HCT116 (cell line): Measurements from ENCODE around the gene FAM53A. TPM values are rescaled to one million over a fixed set of nuclear protein-coding genes. Genes with fewer than 3 reads are reported as not detected.

Experiments used
- ATAC-seq: fragments of 200-7000 bp; cut with Tn5 transposase; 2 replicates; pipeline ENCODE4 v1.9.1; 2020; ENCODE audit warnings: mild to moderate bottlenecking, moderate library complexity
- BruUV-seq: library from RNA; stranded (reverse); fragments of 400-500 nt; replicated peaks from 2 replicates; lab custom pipeline; 2021; lab: Mats Ljungman, UMichigan
- CTCF ChIA-PET: fragments of 300-600 bp; sonication (Branson Sonifier 250); formaldehyde crosslinking; loops from one replicate; lab custom pipeline; 2021; ENCODE audit warnings: antibody characterized with exemption; lab: Charles Lee
- POLR2A ChIA-PET: fragments of 300-600, 350-600 bp; sonication (Branson Sonifier 250); formaldehyde crosslinking; loops from one replicate; lab custom pipeline; 2021; ENCODE audit warnings: antibody characterized with exemption; lab: Charles Lee
- RAD21 ChIA-PET, 2 experiments: fragments of 300-600 bp; sonication (Branson Sonifier 250); formaldehyde crosslinking; loops; one replicate each; lab custom pipeline; 2023; ENCODE audit warnings: low total read pairs in 2 of 2; ENCODE audit not compliant: uncharacterized antibody in 2 of 2, unreplicated experiment in 2 of 2, low non-redundant PET in 1 of 2; lab: Charles Lee
- DNase-seq: peaks from one replicate; pipeline ENCODE4 v3.0.0-alpha.2; 2010; ENCODE audit warnings: low read depth, low spot score
- H2AFZ ChIP-seq: fragments of 200-600 bp; shearing (Covaris generic), sonication (generic); 2 replicates; pipeline ENCODE4 v1.6.1; 2017; ENCODE audit warnings: low read depth, mixed run types, mixed read lengths, antibody characterized with exemption, low read length; ENCODE audit not compliant: poor library complexity, severe bottlenecking
- H3K27ac ChIP-seq: 2 replicates; pipeline ENCODE4 v1.5.1; 2012; ENCODE audit warnings: low read depth, low read length
- H3K27me3 ChIP-seq: fragments of 200-600 bp; sonication (generic); 2 replicates; pipeline ENCODE4 v1.6.1; 2016; ENCODE audit warnings: mixed run types, low read length, mixed read lengths; ENCODE audit not compliant: insufficient read depth
- H3K36me3 ChIP-seq, 2 experiments: fragments of 200-500 bp in 1 of 2; fragments of 200-600 bp in 1 of 2; sonication (Bioruptor generic) in 1 of 2; sonication (generic) in 1 of 2; 2 replicates each; pipeline versions ENCODE4 v1.5.1 to v1.6.1; 2014 to 2016; ENCODE audit warnings: low read length in 2 of 2, inconsistent platforms in 1 of 2, mixed read lengths in 1 of 2, mixed run types in 1 of 2; ENCODE audit not compliant: insufficient read depth in 2 of 2, control insufficient read depth in 1 of 2
- H3K4me1 ChIP-seq, 2 experiments: fragments of 200-600 bp in 1 of 2; sonication (generic) in 1 of 2; 2 replicates each; pipeline versions ENCODE4 v1.5.1 to v1.6.1; 2012 to 2017; ENCODE audit warnings: low read length in 2 of 2, inconsistent platforms in 1 of 2, mild to moderate bottlenecking in 1 of 2, mixed read lengths in 1 of 2, mixed run types in 1 of 2, moderate library complexity in 1 of 2; ENCODE audit not compliant: insufficient read depth in 2 of 2, control insufficient read depth in 1 of 2
- H3K4me2 ChIP-seq: fragments of 200-600 bp; sonication (generic); 2 replicates; pipeline ENCODE4 v1.6.1; 2017; ENCODE audit warnings: mixed run types, low read length, mixed read lengths
- H3K4me3 ChIP-seq, 2 experiments: fragments of 200-600 bp in 1 of 2; sonication (generic) in 1 of 2; replicated peaks in 1 of 2; 2 replicates each; pipeline ENCODE4 v1.5.1; 2011 to 2016; ENCODE audit warnings: low read length in 2 of 2, control low read depth in 1 of 2, low read depth in 1 of 2, mild to moderate bottlenecking in 1 of 2, mixed read lengths in 1 of 2, mixed run types in 1 of 2
- H3K79me2 ChIP-seq: fragments of 200-600 bp; sonication (generic); 2 replicates; pipeline ENCODE4 v1.6.1; 2017; ENCODE audit warnings: mild to moderate bottlenecking, mixed run types, low read length, moderate library complexity, mixed read lengths; ENCODE audit not compliant: insufficient read depth
- H3K9ac ChIP-seq: fragments of 200-600 bp; sonication (generic); 2 replicates; pipeline ENCODE4 v1.6.1; 2016; ENCODE audit warnings: low read length, mixed read lengths
- H3K9me2 ChIP-seq: fragments of 200-600 bp; sonication (generic), shearing (Covaris generic); 2 replicates; pipeline ENCODE4 v1.6.1; 2017; ENCODE audit warnings: mixed run types, mild to moderate bottlenecking, moderate library complexity; ENCODE audit not compliant: insufficient read depth
- H3K9me3 ChIP-seq, 2 experiments: fragments of 200-500 bp in 1 of 2; fragments of 200-600 bp in 1 of 2; sonication (Bioruptor generic) in 1 of 2; sonication (generic) in 1 of 2; 2 replicates each; pipeline ENCODE4 v1.6.1; 2014 to 2017; ENCODE audit warnings: low read length in 2 of 2, mixed read lengths in 2 of 2, inconsistent platforms in 1 of 2, low read depth in 1 of 2, mild to moderate bottlenecking in 1 of 2, mixed run types in 1 of 2, moderate library complexity in 1 of 2; ENCODE audit not compliant: control insufficient read depth in 1 of 2, insufficient read depth in 1 of 2
- H4K20me1 ChIP-seq: fragments of 200-600 bp; sonication (generic), shearing (Covaris generic); 2 replicates; pipeline ENCODE4 v1.6.1; 2017; ENCODE audit warnings: mixed run types, mild to moderate bottlenecking, moderate library complexity; ENCODE audit not compliant: insufficient read depth
- CBX3 ChIP-seq: IDR thresholded peaks from 2 replicates; pipeline ENCODE4 v1.6.1; 2012; ENCODE audit warnings: low read depth
- EGR1 ChIP-seq: IDR thresholded peaks from 2 replicates; pipeline ENCODE4 v1.6.1; 2012; ENCODE audit warnings: low read depth
- EZH2phosphoT487 ChIP-seq: fragments of 200-600 bp; IDR thresholded peaks from 2 replicates; pipeline ENCODE4 v1.6.1; 2018; ENCODE audit warnings: antibody characterized with exemption, borderline replicate concordance
- FOSL1 ChIP-seq: IDR thresholded peaks from 2 replicates; pipeline ENCODE4 v1.6.1; 2012; ENCODE audit warnings: low read depth
- RAD21 ChIP-seq: IDR thresholded peaks from 2 replicates; pipeline ENCODE4 v1.6.1; 2012; ENCODE audit warnings: low read depth, mild to moderate bottlenecking
- SP1 ChIP-seq: IDR thresholded peaks from 2 replicates; pipeline ENCODE4 v1.6.1; 2012; ENCODE audit warnings: low read depth
- TCF7L2 ChIP-seq: IDR thresholded peaks from 2 replicates; pipeline ENCODE4 v1.7.0; 2011; ENCODE audit warnings: borderline replicate concordance, inconsistent platforms; ENCODE audit not compliant: insufficient read depth, insufficient read length; ENCODE audit errors: extremely low read depth
- YY1 ChIP-seq: IDR thresholded peaks from 2 replicates; pipeline ENCODE4 v1.6.1; 2011; ENCODE audit warnings: low read length, low read depth, moderate library complexity, mild to moderate bottlenecking; ENCODE audit not compliant: insufficient replicate concordance; ENCODE audit errors: extremely low read depth
- ZFX ChIP-seq: fragments of 450-650 bp; IDR thresholded peaks from 2 replicates; pipeline ENCODE4 v1.6.1; 2017
- intact Hi-C: fragments of 100-400 bp; cut with micrococcal nuclease; formaldehyde crosslinking; loops from 2 replicates; pipeline ENCODE4 v1.10.0; 2022
- total RNA-seq: library from RNA; stranded (reverse); gene quantifications from one replicate; pipeline ENCODE4 v1.2.1, GENCODE V29; 2021; ENCODE audit not compliant: unreplicated experiment
- TF ChIP-seq, protein P1 (sequence below): IDR thresholded peaks from 2 replicates; pipeline ENCODE4 v1.6.1; 2012; ENCODE audit warnings: low read depth
- TF ChIP-seq, protein P2 (sequence below): IDR thresholded peaks from 2 replicates; pipeline ENCODE4 v1.6.1; 2012

FAM53A gene
- total RNA-seq, 1 experiment from 2014 or later, result 1.1 TPM

DNA sequence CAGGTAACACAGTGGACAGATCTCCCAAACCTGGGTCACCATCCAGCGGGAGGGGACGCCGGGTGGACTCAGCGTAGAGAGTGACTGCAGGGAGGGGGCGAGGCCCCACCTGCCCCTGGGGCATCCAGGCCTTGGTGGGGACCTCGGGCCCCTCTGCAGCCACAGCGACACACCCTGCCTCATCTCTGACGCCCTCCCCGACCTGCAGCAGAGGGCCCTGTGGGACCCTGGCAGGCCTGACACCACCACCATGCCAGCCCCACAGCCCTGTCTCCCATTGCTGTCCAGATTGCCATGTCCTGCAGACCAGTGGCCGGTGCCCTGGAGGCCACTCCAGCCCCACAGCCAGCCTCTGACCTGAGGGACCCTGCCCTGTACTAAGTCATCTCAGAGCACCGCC lies 45.2 kb downstream of the FAM53A start:
- TF ChIP-seq EGR1, result no peak
- TF ChIP-seq TCF7L2, result no peak
- TF ChIP-seq FOSL1, result no peak
- no peak for TF ChIP-seq EZH2phosphoT487
- TF ChIP-seq ZFX, result no peak
- TF ChIP-seq, protein P1, sequence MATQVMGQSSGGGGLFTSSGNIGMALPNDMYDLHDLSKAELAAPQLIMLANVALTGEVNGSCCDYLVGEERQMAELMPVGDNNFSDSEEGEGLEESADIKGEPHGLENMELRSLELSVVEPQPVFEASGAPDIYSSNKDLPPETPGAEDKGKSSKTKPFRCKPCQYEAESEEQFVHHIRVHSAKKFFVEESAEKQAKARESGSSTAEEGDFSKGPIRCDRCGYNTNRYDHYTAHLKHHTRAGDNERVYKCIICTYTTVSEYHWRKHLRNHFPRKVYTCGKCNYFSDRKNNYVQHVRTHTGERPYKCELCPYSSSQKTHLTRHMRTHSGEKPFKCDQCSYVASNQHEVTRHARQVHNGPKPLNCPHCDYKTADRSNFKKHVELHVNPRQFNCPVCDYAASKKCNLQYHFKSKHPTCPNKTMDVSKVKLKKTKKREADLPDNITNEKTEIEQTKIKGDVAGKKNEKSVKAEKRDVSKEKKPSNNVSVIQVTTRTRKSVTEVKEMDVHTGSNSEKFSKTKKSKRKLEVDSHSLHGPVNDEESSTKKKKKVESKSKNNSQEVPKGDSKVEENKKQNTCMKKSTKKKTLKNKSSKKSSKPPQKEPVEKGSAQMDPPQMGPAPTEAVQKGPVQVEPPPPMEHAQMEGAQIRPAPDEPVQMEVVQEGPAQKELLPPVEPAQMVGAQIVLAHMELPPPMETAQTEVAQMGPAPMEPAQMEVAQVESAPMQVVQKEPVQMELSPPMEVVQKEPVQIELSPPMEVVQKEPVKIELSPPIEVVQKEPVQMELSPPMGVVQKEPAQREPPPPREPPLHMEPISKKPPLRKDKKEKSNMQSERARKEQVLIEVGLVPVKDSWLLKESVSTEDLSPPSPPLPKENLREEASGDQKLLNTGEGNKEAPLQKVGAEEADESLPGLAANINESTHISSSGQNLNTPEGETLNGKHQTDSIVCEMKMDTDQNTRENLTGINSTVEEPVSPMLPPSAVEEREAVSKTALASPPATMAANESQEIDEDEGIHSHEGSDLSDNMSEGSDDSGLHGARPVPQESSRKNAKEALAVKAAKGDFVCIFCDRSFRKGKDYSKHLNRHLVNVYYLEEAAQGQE, result no peak
- no peak for TF ChIP-seq CBX3
- no peak for TF ChIP-seq YY1
- TF ChIP-seq RAD21, result no peak
- TF ChIP-seq SP1, result no peak
- TF ChIP-seq, protein P2, sequence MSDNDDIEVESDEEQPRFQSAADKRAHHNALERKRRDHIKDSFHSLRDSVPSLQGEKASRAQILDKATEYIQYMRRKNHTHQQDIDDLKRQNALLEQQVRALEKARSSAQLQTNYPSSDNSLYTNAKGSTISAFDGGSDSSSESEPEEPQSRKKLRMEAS, result no peak
- Histone ChIP-seq H3K9ac (no peak overlapping the region), H3K4me3 (no peak overlapping the region), H2AFZ (no peak overlapping the region), H3K27me3 (no peaks in the 10 kb centered on the region), H3K79me2 (no peaks in the 10 kb centered on the region), H3K27ac (no peak overlapping the region), H3K4me2 (no peak overlapping the region), H3K36me3 (no peaks in the 10 kb centered on the region), H3K9me3 (no peaks in the 10 kb centered on the region), H3K9me2 (no peaks in the 10 kb centered on the region), H3K4me1 (no peaks in the 10 kb centered on the region), H4K20me1 (no peaks in the 10 kb centered on the region)
- ChIA-PET CTCF (no interaction called here), RAD21 (no interaction called here), POLR2A (no interaction called here)
- intact Hi-C loops, result no loop called here
- no peak for DNase-seq
- ATAC-seq, result 0 out of 2 replicates have a peak, but pooled peaks have one; percentile 20
- no TSS peak for BruUV-seq
